HT-29 (cell line): ENCODE data around the gene GLTPD2. TPM values are rescaled to one million over a fixed set of nuclear protein-coding genes. Genes with fewer than 3 reads are reported as not detected.
A peak's percentile ranks its signal among the peaks of the same experiment; 100 is the strongest.
"Not testable (repeated sequence)": the region's sequence is repeated elsewhere in the genome, so short reads cannot be mapped to it uniquely, and the experiment has no call there.

Source experiments
- DNase-seq: peaks from one replicate; pipeline ENCODE4 v3.0.0-alpha.2; 2015; ENCODE audit warnings: low spot score
- total RNA-seq: library from RNA; depleted of rRNA; stranded (reverse); fragments of >200 nt; shearing (Covaris generic); gene quantifications from 2 replicates; pipeline ENCODE4 v1.2.3, GENCODE V29; 2014

Gene GLTPD2
- total RNA-seq, 1 experiment from 2014 or later: not detected

- DNase-seq: no peak
These were observed 19.0 kb downstream of the GLTPD2 start for GRCh38 chr17:4807605-4808377.

DNA sequence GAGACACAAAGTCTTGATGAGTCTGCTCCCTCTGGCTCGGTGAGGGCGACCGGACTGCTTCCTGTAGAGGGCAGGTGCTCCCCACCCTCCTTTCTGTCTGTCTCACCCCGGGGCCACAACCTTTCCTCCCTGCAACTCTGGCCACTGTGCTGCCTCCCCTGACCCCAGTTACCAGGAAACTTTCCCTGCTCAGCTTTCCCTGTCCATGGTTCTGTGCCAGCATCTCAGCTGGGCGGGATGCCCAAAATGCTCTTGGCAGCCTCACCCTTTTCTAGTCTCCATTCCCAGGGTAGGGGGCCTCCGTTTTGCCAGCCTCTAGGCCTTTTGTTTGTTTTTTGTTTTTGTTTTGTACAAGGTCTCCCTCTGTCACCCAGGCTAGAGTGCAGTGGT is 19.6 kb downstream of the GLTPD2 start:
- no peak for DNase-seq

- DNase-seq: no peak
These were observed 22.0 kb downstream of the GLTPD2 start for GRCh38 chr17:4810696-4811290.

DNA sequence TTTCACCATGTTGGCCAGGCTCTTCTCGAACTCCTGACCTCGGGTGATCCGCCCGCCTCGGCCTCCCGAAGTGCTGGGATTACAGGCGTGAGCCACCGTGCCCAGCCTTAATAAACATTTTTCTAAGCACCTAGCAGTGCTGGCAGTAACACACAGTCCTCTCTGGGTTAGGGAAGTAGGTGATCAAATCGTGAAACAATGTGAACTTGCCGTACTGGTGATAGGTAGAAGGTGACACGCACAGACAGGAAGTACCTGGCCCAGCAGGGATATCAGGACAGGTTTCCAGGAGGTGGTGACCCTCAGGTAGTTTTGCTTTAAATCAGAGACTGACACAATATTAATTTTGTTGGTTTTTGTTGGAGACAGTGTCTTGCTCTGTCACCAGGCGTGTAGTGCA is 22.7 kb downstream of the GLTPD2 start:
- DNase-seq: no peak

GRCh38 chr17:4812690-4813089 is 23.9 kb downstream of the GLTPD2 start:
- DNase-seq: no peak

GRCh38 chr17:4815043-4815675 is 26.4 kb downstream of the GLTPD2 start:
- peak; percentile 56 for DNase-seq

DNA sequence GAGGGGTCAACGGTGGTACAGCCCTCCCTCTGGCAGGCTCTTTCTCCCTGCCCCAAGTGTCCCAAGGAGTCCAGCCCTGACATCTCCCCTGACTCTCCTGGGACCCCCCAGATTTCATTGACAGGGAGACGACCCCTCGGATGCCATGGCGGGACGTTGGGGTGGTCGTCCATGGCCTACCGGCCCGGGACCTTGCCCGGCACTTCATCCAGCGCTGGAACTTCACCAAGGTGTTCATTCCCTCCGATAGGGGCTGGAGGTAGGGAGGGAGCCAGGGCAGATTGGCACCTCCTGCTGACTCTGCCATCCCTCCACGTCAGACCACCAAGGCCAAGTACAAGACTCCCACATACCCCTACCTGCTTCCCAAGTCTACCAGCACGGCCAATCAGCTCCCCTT is 28.1 kb downstream of the GLTPD2 start:
- DNase-seq: no peak

- no peak for DNase-seq
These were observed 29.5 kb downstream of the GLTPD2 start for GRCh38 chr17:4818276-4818675.

GRCh38 chr17:4822835-4823234 is 34.1 kb downstream of the GLTPD2 start:
- no peak for DNase-seq

DNA sequence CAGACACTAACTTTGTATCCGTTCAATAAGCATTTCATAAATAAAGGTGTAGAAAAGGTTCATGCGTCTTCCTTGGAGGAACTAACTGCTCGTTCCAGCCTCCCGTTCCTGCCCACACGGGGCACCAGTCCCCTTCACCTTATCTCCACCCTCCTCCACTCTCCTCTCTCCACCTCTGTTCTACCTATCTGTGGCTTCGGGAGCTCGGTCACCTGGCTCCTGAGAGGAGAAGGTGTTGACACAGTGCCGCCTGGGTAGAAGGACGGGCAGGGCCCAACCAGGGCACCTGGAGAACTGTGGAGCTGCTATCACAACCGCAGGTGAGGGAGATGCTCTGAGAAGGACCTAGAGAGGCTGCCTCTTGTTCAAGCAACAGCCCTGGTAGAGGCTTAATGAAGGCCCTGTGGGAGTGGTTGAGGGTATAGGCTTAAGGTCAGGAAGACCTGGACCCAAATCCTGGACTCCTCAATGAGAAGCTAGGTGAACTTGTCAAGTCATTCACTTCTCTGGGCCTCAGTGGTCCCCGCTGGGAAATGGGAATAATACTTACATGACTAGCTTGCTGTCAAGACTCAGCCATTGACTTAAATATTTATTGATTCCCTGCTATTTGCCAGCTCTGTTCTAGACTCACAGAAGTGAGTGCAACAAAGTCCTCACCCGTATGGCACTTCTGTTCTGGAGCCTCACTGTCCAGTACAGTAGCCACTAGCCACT is 34.8 kb downstream of the GLTPD2 start:
- no peak for DNase-seq

- DNase-seq: no peak
These were observed 38.6 kb downstream of the GLTPD2 start for GRCh38 chr17:4827399-4827798.

- DNase-seq: not testable (repeated sequence)
These were observed 44.0 kb downstream of the GLTPD2 start for GRCh38 chr17:4832829-4833177.

- peak; percentile 89 for DNase-seq
These were observed 44.6 kb downstream of the GLTPD2 start, which contains the start of gene MINK1 for GRCh38 chr17:4833178-4833940. MINK1 (plus strand) TSS chr17:4833340; CDS start chr17:4833584, 244 bp downstream.

GRCh38 chr17:4833941-4834680 is 45.3 kb downstream of the GLTPD2 start:
- DNase-seq: peak; percentile 45

GRCh38 chr17:4834681-4835020 is 45.9 kb downstream of the GLTPD2 start:
- DNase-seq: no peak

- DNase-seq: no peak
These were observed 47.5 kb downstream of the GLTPD2 start for GRCh38 chr17:4836221-4836620.

DNA sequence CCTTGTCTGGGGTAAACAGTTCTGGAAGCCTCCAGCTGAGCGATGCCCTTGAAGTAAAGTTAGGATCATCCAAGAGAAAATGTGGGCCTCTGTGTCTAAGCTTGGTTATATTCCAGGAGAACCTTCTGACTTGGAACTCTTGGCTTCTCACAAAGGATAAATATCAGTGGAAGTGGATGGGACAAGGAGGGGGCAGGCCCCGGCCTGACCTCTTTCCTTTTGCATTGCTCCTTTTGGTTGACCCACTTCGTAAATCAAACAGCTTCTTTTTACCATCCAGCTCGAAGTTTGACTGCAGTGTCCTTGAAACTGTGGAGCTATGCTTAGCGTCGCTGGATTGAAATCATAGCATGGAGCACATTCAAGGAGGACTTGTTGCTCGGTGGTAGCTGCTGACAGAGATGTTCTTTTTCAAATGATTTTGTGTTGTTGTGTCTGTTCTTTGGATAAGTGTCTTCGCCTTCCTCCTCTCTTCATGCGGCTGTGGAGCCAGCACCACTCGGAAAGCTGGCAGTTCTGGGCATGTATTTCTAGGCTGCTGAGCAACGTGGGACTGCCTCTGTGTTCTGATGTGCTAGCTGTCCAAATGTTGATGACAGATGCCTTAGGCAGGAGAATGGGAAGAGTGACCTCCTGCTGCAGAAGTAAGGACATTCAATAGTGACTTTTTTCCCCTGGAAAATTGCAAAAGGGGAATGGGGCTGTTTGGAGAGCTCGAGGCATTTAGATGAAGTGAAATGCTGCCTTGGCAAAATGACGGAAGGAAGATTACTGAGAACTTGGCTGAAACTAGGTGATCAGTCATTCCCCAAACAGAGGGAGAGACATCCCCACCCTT is 48.9 kb downstream of the GLTPD2 start:
- DNase-seq: no peak

GRCh38 chr17:4838309-4838785 is 49.6 kb downstream of the GLTPD2 start:
- DNase-seq: no peak

GRCh38 chr17:4839221-4839620 is 50.5 kb downstream of the GLTPD2 start:
- no peak for DNase-seq
